GM21447 (cell line): ENCODE results near the gene KCNJ15.

ENCODE experiments used
- ATAC-seq: cut with Tn5 transposase; IDR thresholded peaks from one replicate; pipeline ENCODE4 v1.9.1; 2021; ENCODE audit not compliant: unreplicated experiment

KCNJ15 gene

GRCh38 chr21:38352536-38353219 is 95.9 kb downstream of the KCNJ15 start:
- ATAC-seq: no peak

- ATAC-seq: no peak
Observed at GRCh38 chr21:38354231-38354630, 97.4 kb downstream of the KCNJ15 start.

- ATAC-seq: no peak
Observed at GRCh38 chr21:38354746-38355145, 98.0 kb downstream of the KCNJ15 start.

DNA sequence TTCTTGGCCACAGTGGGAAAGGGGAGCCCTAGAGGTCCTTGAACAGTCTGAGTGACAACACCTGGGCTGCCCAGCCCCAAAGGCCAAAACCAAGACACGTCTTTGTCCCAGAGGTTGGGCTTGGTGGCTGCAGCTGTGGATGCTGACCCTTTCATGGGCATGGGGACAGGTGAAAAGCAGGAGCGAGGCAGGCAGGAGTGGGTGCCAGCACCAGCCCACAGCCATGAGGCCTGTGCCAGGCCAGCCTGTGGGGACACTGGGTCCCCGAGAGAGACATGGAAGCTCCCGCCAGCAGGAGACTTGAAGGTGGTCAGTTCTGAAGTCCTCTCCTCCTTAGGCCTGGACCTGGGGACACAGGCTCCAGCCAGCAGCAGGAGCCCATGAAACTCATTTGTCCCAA is 98.6 kb downstream of the KCNJ15 start:
- ATAC-seq: no peak

DNA sequence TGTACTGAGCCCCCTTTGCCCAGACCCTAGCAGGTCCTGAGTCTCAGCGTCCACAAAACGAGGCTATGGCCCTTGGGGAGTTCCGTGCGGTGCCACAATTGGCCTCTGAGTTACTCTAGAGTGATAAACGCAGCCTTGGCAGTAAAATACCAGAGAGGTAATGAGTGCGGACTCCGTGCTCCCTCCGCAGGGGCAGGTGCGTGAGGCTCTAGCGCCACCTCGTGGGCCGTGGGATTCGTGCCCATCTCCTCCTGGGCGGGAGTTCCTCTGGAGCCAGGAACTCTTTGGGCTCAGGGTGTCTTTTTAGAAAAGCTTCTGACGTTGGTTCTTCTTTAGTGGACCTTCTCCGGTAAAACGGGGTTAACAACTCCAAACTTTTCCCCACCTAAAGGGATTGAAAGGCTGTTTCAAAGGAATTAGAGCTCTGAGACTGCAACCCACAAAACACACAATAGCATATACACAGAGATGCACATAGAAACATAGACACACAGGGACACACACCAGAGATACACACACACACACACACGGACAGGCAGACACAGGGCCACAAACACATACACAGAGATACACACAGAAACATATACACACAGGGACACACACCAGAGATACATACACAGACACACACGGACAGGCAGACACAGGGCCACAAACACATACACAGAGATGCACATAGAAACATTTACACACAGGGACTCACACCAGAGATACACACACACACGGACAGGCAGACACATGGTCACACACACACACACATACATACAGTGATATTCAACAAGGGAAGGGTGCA is 99.4 kb downstream of the KCNJ15 start:
- ATAC-seq: no peak
